Suprapubic skin (tissue), 4 donors: ENCODE results near the gene EXOSC9.

Experiments used
- CTCF ChIP-seq, 2 donors: fragments of 200-600 bp in 1 of 2; fragments of 450-650 bp in 1 of 2; sonication (generic) in 1 of 2; IDR thresholded peaks; one replicate each; pipeline ENCODE4 v1.5.1; 2016 to 2019; ENCODE audit warnings: antibody characterized with exemption in 2 of 2, mild to moderate bottlenecking in 1 of 2, moderate library complexity in 1 of 2
- EP300 ChIP-seq: sonication (generic); formaldehyde crosslinking; IDR thresholded peaks from one replicate; pipeline ENCODE4 v1.6.1; 2017; ENCODE audit warnings: antibody characterized with exemption
- POLR2A ChIP-seq, 2 donors: fragments of 450-650 bp; IDR thresholded peaks; one replicate each; pipeline ENCODE4 v1.6.1; 2017; ENCODE audit warnings: antibody characterized with exemption in 2 of 2, mild to moderate bottlenecking in 2 of 2, moderate library complexity in 2 of 2
- POLR2AphosphoS5 ChIP-seq, 3 donors: sonication (generic); formaldehyde crosslinking; IDR thresholded peaks; one replicate each; pipeline ENCODE4 v1.6.1; 2017; ENCODE audit warnings: antibody characterized with exemption in 3 of 3

- TF ChIP-seq EP300 (no peak), CTCF (IDR thresholded peaks at IDR 0.05) (no peak), POLR2A (IDR thresholded peaks at IDR 0.05) (peak in 1 of 2 donors; percentile 33), POLR2AphosphoS5 (IDR thresholded peaks at IDR 0.05) (peak in 2 of 3 donors; percentile 7 to 54)
Measured at GRCh38 chr4:121823505-121824170, 22.5 kb downstream of the EXOSC9 start, which contains the start of gene CCNA2.
